Esophagus squamous epithelium (tissue), 5 donors: ENCODE results near the gene DCAF8. TPM values are rescaled to one million over a fixed set of nuclear protein-coding genes. Genes with fewer than 3 reads are reported as not detected.

Source experiments
- DNase-seq: peaks from one replicate; lab custom pipeline; 2025; lab: John Stamatoyannopoulos, UW
- H3K27ac ChIP-seq, 4 donors: fragments of 200-600 bp; sonication (generic); one replicate each; pipeline ENCODE4 v1.5.1; 2016 to 2019; ENCODE audit warnings: mild to moderate bottlenecking in 1 of 4
- H3K27me3 ChIP-seq, 4 donors: fragments of 200-600 bp; sonication (generic); 1 replicate in 3 of 4; 2 replicates in 1 of 4; pipeline versions ENCODE4 v1.5.1 to v1.6.0; 2017 to 2021; ENCODE audit warnings: antibody characterized with exemption in 1 of 4
- H3K36me3 ChIP-seq, 3 donors: fragments of 200-600 bp; sonication (generic); one replicate each; pipeline ENCODE4 v1.5.1; 2016 to 2019
- H3K4me1 ChIP-seq, 3 donors: fragments of 200-600 bp; sonication (generic); one replicate each; pipeline ENCODE4 v1.5.1; 2017 to 2019
- H3K4me3 ChIP-seq, 4 donors: fragments of 200-600 bp; sonication (generic); 1 replicate in 3 of 4; 2 replicates in 1 of 4; pipeline ENCODE4 v1.5.1; 2016 to 2019; ENCODE audit warnings: mild to moderate bottlenecking in 2 of 4, moderate library complexity in 1 of 4
- H3K9me3 ChIP-seq, 3 donors: fragments of 200-600 bp; sonication (generic); one replicate each; pipeline ENCODE4 v1.5.1; 2016 to 2019
- POLR2A ChIP-seq, 4 donors: fragments of 450-650 bp; IDR thresholded peaks; one replicate each; pipeline ENCODE4 v1.6.1; 2017; ENCODE audit warnings: antibody characterized with exemption in 4 of 4, mild to moderate bottlenecking in 4 of 4, moderate library complexity in 3 of 4
- WGBS, 2 donors: methylation state at CpG; one replicate each; pipeline ENCODE4 v1.1.5; 2018; 5-methylcytosine and 5-hydroxymethylcytosine counted together
- intact Hi-C: fragments of 100-400 bp; cut with DNase I; formaldehyde crosslinking; loops from one replicate; pipeline ENCODE4 v1.15.0; 2022
- total RNA-seq, 4 donors: library from RNA; depleted of rRNA; stranded (reverse); fragments of >200 nt; gene quantifications; one replicate each; pipeline ENCODE4 v1.1.0, GENCODE V29; 2016
- TF ChIP-seq, protein P1 (sequence below), 6 experiments: fragments of 450-650 bp in 4 of 6; fragments of 200-600 bp in 2 of 6; sonication (generic) in 2 of 6; IDR thresholded peaks; one replicate each; pipeline ENCODE4 v1.5.1; 2016 to 2019; ENCODE audit warnings: antibody characterized with exemption in 6 of 6, mild to moderate bottlenecking in 4 of 6, moderate library complexity in 4 of 6
- donor health status: DM: yes; HTN: yes; CAD: no.

The DCAF8 gene
- total RNA-seq, 4 donors from 2014 or later, result 54.0 to 139 (median 58.6) TPM

DNA sequence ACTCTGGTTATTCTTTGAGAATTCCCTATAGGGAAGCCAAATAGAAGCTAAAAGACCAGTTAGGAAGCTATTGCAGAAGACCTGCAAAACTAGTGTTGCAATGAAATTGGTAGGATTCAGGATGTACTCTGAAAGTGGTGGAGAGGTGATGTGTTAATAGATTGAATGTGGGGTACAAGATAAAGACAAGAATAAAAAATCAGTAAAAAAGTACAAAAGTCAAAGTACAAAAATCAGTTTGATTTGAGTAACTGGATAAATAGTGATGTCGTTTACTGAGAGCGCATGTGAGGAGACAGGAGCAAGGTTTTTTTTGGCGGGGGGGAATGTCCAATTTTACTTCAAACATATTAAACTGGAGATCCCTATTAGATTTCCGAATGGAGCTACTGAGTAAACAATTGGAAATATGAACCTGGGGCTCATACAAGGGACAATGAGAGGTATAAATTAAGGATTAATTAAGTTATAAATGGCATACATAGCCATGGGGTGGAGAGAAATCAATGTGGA is 2.5 kb upstream of the DCAF8 start:
- WGBS, 2 donors, result 68 to 78% methylated on average over 4 of the region's 4 CpGs
- Histone ChIP-seq H3K27ac (no peak overlapping the region), H3K27me3 (no peaks in the 10 kb centered on the region), H3K36me3 (no peaks in the 10 kb centered on the region), H3K4me3 (no peak overlapping the region), H3K4me1 (peaks cover 11 to 26% (median 19%) of the 10 kb centered on the region in 3 donors), H3K9me3 (no peaks in the 10 kb centered on the region)
- DNase-seq, result no peak
- TF ChIP-seq, protein P1, sequence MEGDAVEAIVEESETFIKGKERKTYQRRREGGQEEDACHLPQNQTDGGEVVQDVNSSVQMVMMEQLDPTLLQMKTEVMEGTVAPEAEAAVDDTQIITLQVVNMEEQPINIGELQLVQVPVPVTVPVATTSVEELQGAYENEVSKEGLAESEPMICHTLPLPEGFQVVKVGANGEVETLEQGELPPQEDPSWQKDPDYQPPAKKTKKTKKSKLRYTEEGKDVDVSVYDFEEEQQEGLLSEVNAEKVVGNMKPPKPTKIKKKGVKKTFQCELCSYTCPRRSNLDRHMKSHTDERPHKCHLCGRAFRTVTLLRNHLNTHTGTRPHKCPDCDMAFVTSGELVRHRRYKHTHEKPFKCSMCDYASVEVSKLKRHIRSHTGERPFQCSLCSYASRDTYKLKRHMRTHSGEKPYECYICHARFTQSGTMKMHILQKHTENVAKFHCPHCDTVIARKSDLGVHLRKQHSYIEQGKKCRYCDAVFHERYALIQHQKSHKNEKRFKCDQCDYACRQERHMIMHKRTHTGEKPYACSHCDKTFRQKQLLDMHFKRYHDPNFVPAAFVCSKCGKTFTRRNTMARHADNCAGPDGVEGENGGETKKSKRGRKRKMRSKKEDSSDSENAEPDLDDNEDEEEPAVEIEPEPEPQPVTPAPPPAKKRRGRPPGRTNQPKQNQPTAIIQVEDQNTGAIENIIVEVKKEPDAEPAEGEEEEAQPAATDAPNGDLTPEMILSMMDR (IDR thresholded peaks at IDR 0.05), result no peak
- TF ChIP-seq POLR2A (IDR thresholded peaks at IDR 0.05), result no peak
- intact Hi-C loops, result no loop called here

DNA sequence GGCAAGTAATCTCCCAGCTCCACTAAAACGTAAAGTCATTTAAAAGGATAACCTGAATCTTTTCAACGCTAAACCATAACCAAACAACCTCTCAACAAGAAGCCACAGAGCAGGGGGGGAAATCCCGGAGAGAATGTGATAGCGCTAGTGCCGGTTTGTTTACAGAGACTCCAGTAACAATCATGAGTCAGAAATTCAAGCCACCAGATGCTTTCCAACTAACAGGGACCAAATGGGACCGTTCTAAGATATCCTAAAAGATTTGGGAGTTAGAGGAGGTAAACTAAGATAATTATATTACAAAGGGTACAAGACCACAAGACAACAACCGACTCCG is 825 bp downstream of the DCAF8 start:
- intact Hi-C loops, result no loop called here

DNA sequence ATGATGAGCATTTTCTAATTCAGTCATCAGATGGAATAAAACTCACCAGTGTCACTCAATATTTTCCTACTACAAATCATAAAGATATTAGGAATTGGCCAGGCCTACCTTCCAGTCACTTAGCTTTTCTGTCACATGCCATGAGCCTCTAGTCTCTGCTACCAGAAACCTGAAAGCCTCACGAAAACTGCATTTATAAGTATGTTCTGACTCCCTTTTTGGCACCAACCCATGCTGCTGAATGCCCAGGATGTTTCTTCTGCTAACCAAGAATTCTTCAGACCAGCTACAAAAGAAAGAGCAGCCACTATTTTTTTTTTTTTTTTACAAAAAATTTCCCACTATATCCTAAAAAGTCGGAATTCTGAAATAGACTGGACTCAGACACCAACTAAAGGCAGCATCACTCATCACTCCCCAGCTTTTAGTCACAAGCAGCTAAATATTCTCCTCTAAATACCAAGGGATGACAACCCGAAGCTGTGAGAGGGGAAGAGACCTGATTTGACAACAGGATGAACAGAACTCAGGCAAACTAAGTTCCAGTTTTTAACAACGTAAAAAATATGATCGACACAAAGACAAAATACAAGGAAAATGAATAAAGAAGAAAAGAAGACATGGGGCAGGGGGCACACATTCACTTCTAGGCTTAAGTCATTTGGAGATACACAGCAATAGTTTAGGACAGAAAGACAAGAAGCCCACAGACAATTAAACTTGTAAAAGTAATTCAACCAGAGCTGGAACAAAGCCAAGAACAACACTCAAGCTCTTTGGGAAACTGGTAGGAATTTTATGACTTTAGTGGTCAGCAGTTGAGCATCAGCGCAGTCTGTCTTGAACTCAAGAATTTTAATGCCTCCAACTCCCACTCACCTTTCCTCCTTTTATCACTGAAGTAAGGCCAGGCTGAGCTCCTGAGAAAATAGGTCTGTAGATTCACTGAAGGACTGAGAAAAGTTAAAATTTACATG is 1.7 kb downstream of the DCAF8 start:
- H3K9me3 ChIP-seq, result no peaks in the 10 kb centered on the region
- intact Hi-C loops, result no loop called here
- 25% methylated on average over 6 of the region's 6 CpGs for WGBS, 2 donors
- peak overlapping the region; percentile 96 to 100 (median 97) for H3K27ac ChIP-seq
- no peak for DNase-seq
- TF ChIP-seq POLR2A (IDR thresholded peaks at IDR 0.05), result no peak
- TF ChIP-seq, protein P1 (IDR thresholded peaks at IDR 0.05), result no peak
- peak overlapping the region; percentile 72 to 100 (median 89) for H3K4me3 ChIP-seq
- H3K4me1 ChIP-seq, result peaks cover 11 to 66% (median 36%) of the 10 kb centered on the region in 3 donors
- H3K36me3 ChIP-seq, result peaks cover 0 to 18% (median 0%) of the 10 kb centered on the region in 3 donors
- H3K27me3 ChIP-seq, result no peaks in the 10 kb centered on the region

More for the DNA sequence above, 825 bp downstream of the DCAF8 start:
- TF ChIP-seq, protein P1 (IDR thresholded peaks at IDR 0.05), result no peak
- TF ChIP-seq POLR2A (IDR thresholded peaks at IDR 0.05), result no peak
- Histone ChIP-seq H3K27me3 (no peaks in the 10 kb centered on the region), H3K4me3 (peak overlapping the region; percentile 72 to 100 (median 89)), H3K36me3 (peaks cover 0 to 18% (median 0%) of the 10 kb centered on the region in 3 donors), H3K9me3 (no peaks in the 10 kb centered on the region), H3K27ac (peak overlapping the region; percentile 96 to 100 (median 97)), H3K4me1 (peaks cover 11 to 58% (median 36%) of the 10 kb centered on the region in 3 donors)
- 0% methylated on average over 8 of the region's 8 CpGs for WGBS, 2 donors
- DNase-seq, result no peak

DNA sequence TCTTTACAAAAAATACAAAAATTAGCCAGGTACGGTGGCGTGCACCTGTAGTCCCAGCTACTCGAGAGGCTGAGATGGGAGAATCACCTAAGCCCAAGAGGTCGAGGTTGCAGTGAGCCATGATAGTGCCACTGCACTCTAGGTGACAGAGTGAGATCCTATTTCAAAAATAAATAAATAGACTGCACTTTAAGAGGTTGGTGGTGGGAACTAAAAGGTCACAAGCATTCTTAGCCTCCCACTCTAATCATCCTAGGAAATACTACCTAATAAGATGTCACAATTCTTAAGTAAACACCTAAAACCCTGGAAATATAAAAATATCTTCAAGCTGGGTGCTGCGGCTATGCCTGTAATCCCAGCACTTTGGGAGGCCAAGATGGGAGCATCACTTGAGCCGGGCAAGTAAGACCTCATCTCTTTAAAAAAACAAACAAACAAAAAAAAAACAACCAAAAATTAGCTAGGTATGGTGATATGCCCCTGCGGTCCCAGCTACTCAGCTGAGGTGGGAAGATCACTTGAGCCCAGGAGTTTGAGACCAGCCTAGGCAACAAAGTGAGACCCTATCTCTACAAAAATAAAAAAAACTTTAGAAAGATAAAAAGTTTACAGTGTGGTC is 4.1 kb downstream of the DCAF8 start:
- no peaks in the 10 kb centered on the region for H3K27me3 ChIP-seq
- H3K27ac ChIP-seq, result no peak overlapping the region
- H3K9me3 ChIP-seq, result no peaks in the 10 kb centered on the region
- no peak for TF ChIP-seq POLR2A (IDR thresholded peaks at IDR 0.05)
- TF ChIP-seq, protein P1 (IDR thresholded peaks at IDR 0.05), result no peak
- DNase-seq, result no peak
- no peak overlapping the region for H3K4me3 ChIP-seq
- H3K36me3 ChIP-seq, result peaks cover 0 to 38% (median 0%) of the 10 kb centered on the region in 3 donors
- 92 to 94% methylated on average over 6 to 7 of the region's 7 CpGs for WGBS, 2 donors
- intact Hi-C loops, result loop anchor here (10.0 kb wide), 1 partner anchor 163 kb away; the partner anchor contains the start of gene IGSF8
- peaks cover 11 to 64% (median 36%) of the 10 kb centered on the region in 3 donors for H3K4me1 ChIP-seq
